IMR-90 (cell line): Measurements from ENCODE around the gene GRIK3. TPM values are rescaled to one million over a fixed set of nuclear protein-coding genes. Genes with fewer than 3 reads are reported as not detected.

Source experiments
- ATAC-seq: fragments of 200-7000 bp; cut with Tn5 transposase; 2 replicates; pipeline ENCODE4 v1.9.1; 2020; ENCODE audit warnings: low read depth, mild to moderate bottlenecking, moderate library complexity
- BruUV-seq: library from RNA; stranded (reverse); fragments of 400-500 nt; replicated peaks from 2 replicates; lab custom pipeline; 2021; lab: Mats Ljungman, UMichigan
- CTCF ChIA-PET: fragments of 300-600 bp; formaldehyde crosslinking; extraction: SDS; loops from one replicate; lab custom pipeline; 2021; ENCODE audit warnings: antibody characterized with exemption; lab: Yijun Ruan, JAX
- POLR2A ChIA-PET: fragments of 300-600 bp; sonication (Branson Sonifier 250); formaldehyde crosslinking; loops from one replicate; lab custom pipeline; 2022; ENCODE audit warnings: antibody characterized with exemption; ENCODE audit not compliant: unreplicated experiment; lab: Charles Lee
- DNase-seq: peaks from one replicate; pipeline ENCODE4 v3.0.0; 2013
- H2AFZ ChIP-seq: replicated peaks from 2 replicates; pipeline ENCODE3; 2013; ENCODE audit warnings: low read length, mild to moderate bottlenecking; ENCODE audit not compliant: poor library complexity
- H2AK5ac ChIP-seq: 2 replicates; pipeline ENCODE4 v1.6.1; 2013; ENCODE audit warnings: low read depth, low read length, inconsistent platforms
- H2AK9ac ChIP-seq: replicated peaks from 2 replicates; pipeline ENCODE3; 2013; ENCODE audit warnings: mild to moderate bottlenecking, low read depth, low read length, moderate library complexity; ENCODE audit not compliant: poor library complexity
- H2BK120ac ChIP-seq: 2 replicates; pipeline ENCODE4 v1.6.1; 2013; ENCODE audit warnings: low read depth, low read length, inconsistent platforms
- H2BK15ac ChIP-seq: 3 replicates; pipeline ENCODE4 v1.6.1; 2013; ENCODE audit warnings: low read depth, low read length, inconsistent platforms
- H2BK20ac ChIP-seq: 2 replicates; pipeline ENCODE4 v1.6.1; 2013; ENCODE audit warnings: low read depth, mild to moderate bottlenecking, inconsistent platforms, low read length, moderate library complexity
- H2BK5ac ChIP-seq: 2 replicates; pipeline ENCODE4 v1.6.1; 2013; ENCODE audit warnings: mild to moderate bottlenecking, low read depth, low read length, inconsistent platforms; ENCODE audit not compliant: poor library complexity, severe bottlenecking
- H3K14ac ChIP-seq: replicated peaks from 2 replicates; pipeline ENCODE4 v1.6.1; 2013; ENCODE audit warnings: low read depth, low read length, inconsistent platforms
- H3K18ac ChIP-seq: 2 replicates; pipeline ENCODE4 v1.6.1; 2013; ENCODE audit warnings: low read depth, low read length, control low read depth
- H3K23ac ChIP-seq: 2 replicates; pipeline ENCODE4 v1.6.1; 2013; ENCODE audit warnings: low read depth, low read length, inconsistent platforms
- H3K27ac ChIP-seq: 2 replicates; pipeline ENCODE4 v1.5.1; 2013; ENCODE audit warnings: mild to moderate bottlenecking, control low read depth, low read length; ENCODE audit not compliant: insufficient read depth
- H3K27me3 ChIP-seq: 2 replicates; pipeline ENCODE4 v1.6.1; 2013; ENCODE audit warnings: low read length; ENCODE audit not compliant: control insufficient read depth, insufficient read depth
- H3K36me3 ChIP-seq: 2 replicates; pipeline ENCODE4 v1.6.1; 2013; ENCODE audit warnings: low read length, mixed read lengths; ENCODE audit not compliant: control insufficient read depth, insufficient read depth
- H3K4ac ChIP-seq: 2 replicates; pipeline ENCODE4 v1.6.1; 2013; ENCODE audit warnings: low read depth, low read length, inconsistent platforms
- H3K4me1 ChIP-seq: 2 replicates; pipeline ENCODE4 v1.6.1; 2013; ENCODE audit warnings: low read length, mixed read lengths; ENCODE audit not compliant: control insufficient read depth, insufficient read depth
- H3K4me2 ChIP-seq: 2 replicates; pipeline ENCODE4 v1.6.1; 2013; ENCODE audit warnings: low read depth, mild to moderate bottlenecking, control low read depth, low read length, moderate library complexity
- H3K4me3 ChIP-seq: 2 replicates; pipeline ENCODE4 v1.5.1; 2013; ENCODE audit warnings: low read depth, mild to moderate bottlenecking, control low read depth, low read length, moderate library complexity; ENCODE audit not compliant: insufficient read depth
- H3K56ac ChIP-seq: 2 replicates; pipeline ENCODE4 v1.6.1; 2013; ENCODE audit warnings: low read length, inconsistent platforms; ENCODE audit not compliant: insufficient read depth; ENCODE audit errors: extremely low read depth
- H3K79me1 ChIP-seq, 2 experiments: 2 replicates each; pipeline ENCODE4 v1.6.1; 2013; ENCODE audit warnings: low read length in 2 of 2, inconsistent platforms in 1 of 2, low read depth in 1 of 2
- H3K9ac ChIP-seq: 2 replicates; pipeline ENCODE4 v1.6.1; 2013; ENCODE audit warnings: low read depth, low read length, control low read depth
- H3K9me1 ChIP-seq: 2 replicates; pipeline ENCODE4 v1.6.1; 2013; ENCODE audit warnings: low read length, inconsistent platforms; ENCODE audit not compliant: insufficient read depth
- H3K9me3 ChIP-seq: 2 replicates; pipeline ENCODE4 v1.6.1; 2013; ENCODE audit warnings: low read length; ENCODE audit not compliant: control insufficient read depth, insufficient read depth
- H4K20me1 ChIP-seq: 2 replicates; pipeline ENCODE4 v1.6.1; 2013; ENCODE audit warnings: low read length, inconsistent platforms; ENCODE audit not compliant: insufficient read depth
- H4K5ac ChIP-seq: 2 replicates; pipeline ENCODE4 v1.6.1; 2013; ENCODE audit warnings: mild to moderate bottlenecking, low read depth, low read length, control low read depth
- H4K8ac ChIP-seq, 2 experiments: 2 replicates each; pipeline ENCODE4 v1.6.1; 2013; ENCODE audit warnings: low read depth in 2 of 2, low read length in 2 of 2, control low read depth in 1 of 2, inconsistent platforms in 1 of 2
- H4K91ac ChIP-seq: 2 replicates; pipeline ENCODE4 v1.6.1; 2013; ENCODE audit warnings: low read depth, low read length, inconsistent platforms; ENCODE audit not compliant: insufficient read depth
- BHLHE40 ChIP-seq: fragments of 150-350 bp; IDR thresholded peaks from 2 replicates; pipeline ENCODE4 v1.6.1; 2016; ENCODE audit warnings: mild to moderate bottlenecking, low read depth, low read length
- CEBPB ChIP-seq: IDR thresholded peaks from 2 replicates; pipeline ENCODE4 v1.6.1; 2012; ENCODE audit warnings: low read depth, low read length, improper control_type of control experiment
- CHD1 ChIP-seq: IDR thresholded peaks from 2 replicates; pipeline ENCODE4 v1.6.1; 2012; ENCODE audit warnings: low read depth, low read length, improper control_type of control experiment
- CTCF ChIP-seq: conservative IDR thresholded peaks from 2 replicates; pipeline ENCODE4 v1.5.1; 2012; ENCODE audit warnings: mild to moderate bottlenecking, low read depth, low read length, improper control_type of control experiment
- ELK1 ChIP-seq: fragments of 150-350 bp; IDR thresholded peaks from 2 replicates; pipeline ENCODE4 v1.6.1; 2016; ENCODE audit warnings: low read depth, mild to moderate bottlenecking, low read length, moderate library complexity, borderline replicate concordance
- FOS ChIP-seq: fragments of 150-350 bp; IDR thresholded peaks from 2 replicates; pipeline ENCODE4 v1.6.1; 2016; ENCODE audit warnings: low read depth, low read length
- MAFK ChIP-seq: IDR thresholded peaks from 2 replicates; pipeline ENCODE4 v1.6.1; 2012; ENCODE audit warnings: low read depth, low read length, improper control_type of control experiment
- MAZ ChIP-seq: IDR thresholded peaks from 2 replicates; pipeline ENCODE4 v1.6.1; 2012; ENCODE audit warnings: low read depth, mild to moderate bottlenecking, low read length, improper control_type of control experiment, moderate library complexity, borderline replicate concordance
- MXI1 ChIP-seq: IDR thresholded peaks from 2 replicates; pipeline ENCODE4 v1.6.1; 2012; ENCODE audit warnings: low read depth, mild to moderate bottlenecking, low read length, moderate library complexity, borderline replicate concordance
- NFE2L2 ChIP-seq: fragments of 150-350 bp; IDR thresholded peaks from 2 replicates; pipeline ENCODE4 v1.6.1; 2016; ENCODE audit warnings: low read depth, mild to moderate bottlenecking, low read length
- POLR2A ChIP-seq: IDR thresholded peaks from 2 replicates; pipeline ENCODE4 v1.6.1; 2012; ENCODE audit warnings: mild to moderate bottlenecking, low read depth, low read length
- RAD21 ChIP-seq: IDR thresholded peaks from 2 replicates; pipeline ENCODE4 v1.6.1; 2012; ENCODE audit warnings: low read length, improper control_type of control experiment
- RCOR1 ChIP-seq: IDR thresholded peaks from 2 replicates; pipeline ENCODE4 v1.6.1; 2012; ENCODE audit warnings: mild to moderate bottlenecking, low read length, improper control_type of control experiment; ENCODE audit not compliant: insufficient replicate concordance
- RFX5 ChIP-seq: IDR thresholded peaks from 2 replicates; pipeline ENCODE4 v1.8.0; 2012; ENCODE audit warnings: low read depth, mild to moderate bottlenecking, low read length, moderate library complexity
- SMC3 ChIP-seq: fragments of 150-350 bp; IDR thresholded peaks from 2 replicates; pipeline ENCODE4 v1.6.1; 2016; ENCODE audit warnings: low read depth, mild to moderate bottlenecking, antibody characterized with exemption, low read length, moderate library complexity
- USF2 ChIP-seq: fragments of 150-350 bp; IDR thresholded peaks from 2 replicates; pipeline ENCODE4 v1.6.1; 2017; ENCODE audit warnings: mild to moderate bottlenecking, antibody characterized with exemption, low read length, low read depth
- dilution Hi-C: fragments of 300-500 bp; cut with HindIII; formaldehyde crosslinking; loops from one replicate; pipeline ENCODE4 v1.14.3; 2018; ENCODE audit warnings: low sequenced_read_pairs; ENCODE audit not compliant: unreplicated experiment
- in situ Hi-C: fragments of 300-500 bp; cut with MboI; formaldehyde crosslinking; loops from 3 replicates; pipeline ENCODE4 v1.14.3; 2019; ENCODE audit warnings: low sequenced_read_pairs, inconsistent platforms, mixed read lengths
- intact Hi-C: fragments of 100-400 bp; cut with micrococcal nuclease; formaldehyde crosslinking; loops from 2 replicates; pipeline ENCODE4 v1.10.0; 2022
- polyA plus RNA-seq, 3 experiments: library from polyadenylated mRNA; depleted of rRNA; stranded (reverse); fragments of >200 nt; gene quantifications; 2 replicates each; pipeline ENCODE4 v1.2.3, GENCODE V29; 2012; ENCODE audit warnings: low replicate concordance in 1 of 3
- total RNA-seq: library from RNA; depleted of rRNA; stranded (reverse); fragments of >200 nt; gene quantifications from 2 replicates; pipeline ENCODE4 v1.2.3, GENCODE V29; 2012

Gene GRIK3
- total and polyA plus RNA-seq, 2 of the 4 experiments (the other 2 are of a cell fraction): not detected

- Histone ChIP-seq H4K91ac (no peak overlapping the region), H3K23ac (no peak overlapping the region), H3K56ac (no peak overlapping the region), H3K9me3 (no peaks in the 10 kb centered on the region), H2BK120ac (no peak overlapping the region), H3K4me2 (no peak overlapping the region), H3K9ac (no peak overlapping the region), H3K14ac (no peak overlapping the region), H2AK9ac (no peak overlapping the region), H3K4me1 (no peaks in the 10 kb centered on the region), H4K5ac (no peak overlapping the region), H2BK20ac (no peak overlapping the region), H2BK5ac (no peak overlapping the region), H4K8ac (no peak overlapping the region), H2AFZ (no peak overlapping the region), H3K27ac (no peak overlapping the region), H3K4ac (no peak overlapping the region), H3K79me1 (no peaks in the 10 kb centered on the region), H2AK5ac (no peak overlapping the region), H2BK15ac (no peak overlapping the region), H3K18ac (no peak overlapping the region), H4K20me1 (no peaks in the 10 kb centered on the region), H3K36me3 (no peaks in the 10 kb centered on the region), H3K4me3 (no peak overlapping the region), H3K27me3 (no peaks in the 10 kb centered on the region), H3K9me1 (no peaks in the 10 kb centered on the region)
- ChIA-PET CTCF (no interaction called here), POLR2A (no interaction called here)
- intact Hi-C loops (no loop called here), dilution Hi-C loops (no loop called here), in situ Hi-C loops (no loop called here)
- no TSS peak for BruUV-seq
- DNase-seq (no peak), ATAC-seq (no peak)
- TF ChIP-seq USF2 (no peak), SMC3 (no peak), RAD21 (no peak), POLR2A (no peak), MAZ (no peak), RCOR1 (no peak), ELK1 (no peak), RFX5 (no peak), FOS (no peak), BHLHE40 (no peak), MAFK (no peak), CHD1 (no peak), NFE2L2 (no peak), CTCF (no peak), MXI1 (no peak), CEBPB (no peak)
Measured at GRCh38 chr1:37018510-37018909, 15.8 kb downstream of the GRIK3 start.
